ENCODE data around the gene TBX1.

DNA sequence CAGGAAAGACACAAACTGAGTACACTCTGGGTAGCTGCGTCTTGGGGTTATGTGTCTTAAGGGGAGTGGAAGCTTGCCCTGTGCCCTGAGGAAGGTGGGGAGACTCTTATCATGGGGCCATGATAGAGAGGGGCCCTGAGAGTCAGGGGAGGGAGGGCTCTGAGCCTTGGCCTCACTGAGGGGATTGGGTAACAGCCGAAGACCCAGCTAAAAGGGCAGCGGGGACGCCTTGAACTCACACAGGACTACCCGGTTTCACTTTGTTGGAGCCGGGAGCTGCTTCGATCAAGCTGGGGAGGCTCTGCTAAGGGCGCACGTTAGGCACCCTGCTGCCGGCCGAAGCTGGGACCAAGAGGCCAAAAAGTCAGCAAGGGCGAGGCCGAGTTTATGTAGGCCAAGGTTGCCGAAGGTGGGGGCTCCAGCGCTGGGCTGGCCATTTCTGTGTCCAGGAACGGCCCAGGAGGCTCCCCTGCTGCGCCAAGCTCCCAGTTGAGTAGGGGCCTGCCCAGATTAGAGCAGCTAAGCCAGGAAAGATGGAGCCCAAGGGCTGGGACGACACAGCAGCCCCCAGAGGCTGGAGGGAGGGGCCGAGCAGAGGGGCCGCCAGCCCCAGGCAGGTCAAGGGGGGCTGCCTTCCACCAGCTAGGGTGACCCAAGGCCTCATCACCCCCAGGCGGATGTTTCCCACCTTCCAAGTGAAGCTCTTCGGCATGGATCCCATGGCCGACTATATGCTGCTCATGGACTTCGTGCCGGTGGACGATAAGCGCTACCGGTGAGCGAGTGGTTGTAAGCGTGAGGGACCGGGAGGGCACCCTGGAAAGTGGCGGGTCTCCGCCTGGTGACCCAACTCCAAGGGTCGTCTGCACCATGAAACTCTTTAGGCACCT, 2.2 kb downstream of the TBX1 start:
- TF ChIP-seq, protein P1, sequence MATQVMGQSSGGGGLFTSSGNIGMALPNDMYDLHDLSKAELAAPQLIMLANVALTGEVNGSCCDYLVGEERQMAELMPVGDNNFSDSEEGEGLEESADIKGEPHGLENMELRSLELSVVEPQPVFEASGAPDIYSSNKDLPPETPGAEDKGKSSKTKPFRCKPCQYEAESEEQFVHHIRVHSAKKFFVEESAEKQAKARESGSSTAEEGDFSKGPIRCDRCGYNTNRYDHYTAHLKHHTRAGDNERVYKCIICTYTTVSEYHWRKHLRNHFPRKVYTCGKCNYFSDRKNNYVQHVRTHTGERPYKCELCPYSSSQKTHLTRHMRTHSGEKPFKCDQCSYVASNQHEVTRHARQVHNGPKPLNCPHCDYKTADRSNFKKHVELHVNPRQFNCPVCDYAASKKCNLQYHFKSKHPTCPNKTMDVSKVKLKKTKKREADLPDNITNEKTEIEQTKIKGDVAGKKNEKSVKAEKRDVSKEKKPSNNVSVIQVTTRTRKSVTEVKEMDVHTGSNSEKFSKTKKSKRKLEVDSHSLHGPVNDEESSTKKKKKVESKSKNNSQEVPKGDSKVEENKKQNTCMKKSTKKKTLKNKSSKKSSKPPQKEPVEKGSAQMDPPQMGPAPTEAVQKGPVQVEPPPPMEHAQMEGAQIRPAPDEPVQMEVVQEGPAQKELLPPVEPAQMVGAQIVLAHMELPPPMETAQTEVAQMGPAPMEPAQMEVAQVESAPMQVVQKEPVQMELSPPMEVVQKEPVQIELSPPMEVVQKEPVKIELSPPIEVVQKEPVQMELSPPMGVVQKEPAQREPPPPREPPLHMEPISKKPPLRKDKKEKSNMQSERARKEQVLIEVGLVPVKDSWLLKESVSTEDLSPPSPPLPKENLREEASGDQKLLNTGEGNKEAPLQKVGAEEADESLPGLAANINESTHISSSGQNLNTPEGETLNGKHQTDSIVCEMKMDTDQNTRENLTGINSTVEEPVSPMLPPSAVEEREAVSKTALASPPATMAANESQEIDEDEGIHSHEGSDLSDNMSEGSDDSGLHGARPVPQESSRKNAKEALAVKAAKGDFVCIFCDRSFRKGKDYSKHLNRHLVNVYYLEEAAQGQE (IDR thresholded peaks at IDR 0.05; ENCODE audit: insufficient replicate concordance, low read depth), result no peak
- no peak for TF ChIP-seq POLR2AphosphoS5 (IDR thresholded peaks at IDR 0.05; ENCODE audit: low read depth)
- TF ChIP-seq CTCF (IDR thresholded peaks at IDR 0.05; ENCODE audit: insufficient read depth, low read length), result no peak
- TF ChIP-seq GABPA (IDR thresholded peaks at IDR 0.05; ENCODE audit: low read depth), result no peak
- TF ChIP-seq SPI1 (IDR thresholded peaks at IDR 0.05; ENCODE audit: borderline replicate concordance, low read depth), result no peak

Data from HL-60 (cell line).